A673 (cell line): ENCODE data around the gene PRRT1. TPM values are rescaled to one million over a fixed set of nuclear protein-coding genes. Genes with fewer than 3 reads are reported as not detected.

Experiments used
- Bru-seq: library from RNA; stranded (reverse); fragments of 400-500 nt; gene quantifications from one replicate; lab custom pipeline; 2021; lab: Mats Ljungman, UMichigan
- BruChase-seq, 2 experiments: library from RNA; stranded (reverse); fragments of 400-500 nt; gene quantifications; one replicate each; lab custom pipeline; 2021; lab: Mats Ljungman, UMichigan
- BruUV-seq: library from RNA; stranded (reverse); fragments of 400-500 nt; replicated peaks from 2 replicates; lab custom pipeline; 2021; lab: Mats Ljungman, UMichigan
- CTCF ChIA-PET: fragments of 300-600 bp; sonication (Branson Sonifier 250); formaldehyde crosslinking; loops from one replicate; lab custom pipeline; 2022; ENCODE audit warnings: antibody characterized with exemption; lab: Charles Lee
- POLR2A ChIA-PET: fragments of 300-600 bp; sonication (Branson Sonifier 250); formaldehyde crosslinking; loops from one replicate; lab custom pipeline; 2022; ENCODE audit warnings: antibody characterized with exemption; ENCODE audit not compliant: low non-redundant PET; lab: Charles Lee
- DNase-seq: peaks from one replicate; pipeline ENCODE4 v3.0.0-alpha.2; 2015; ENCODE audit warnings: low spot score
- H3K27ac ChIP-seq: fragments of 200-600 bp; sonication (generic); 2 replicates; pipeline ENCODE4 v1.5.1; 2016; ENCODE audit warnings: mixed run types, low read depth, mild to moderate bottlenecking, mixed read lengths, antibody characterized with exemption, low read length; ENCODE audit not compliant: poor library complexity, severe bottlenecking
- H3K27me3 ChIP-seq: fragments of 200-600 bp; sonication (generic); replicated peaks from 2 replicates; pipeline ENCODE4 v1.6.1; 2017; ENCODE audit warnings: mixed run types, low read depth, mild to moderate bottlenecking, mixed read lengths, antibody characterized with exemption, low read length; ENCODE audit not compliant: insufficient read depth, poor library complexity
- H3K36me3 ChIP-seq: fragments of 200-600 bp; sonication (generic); 2 replicates; pipeline ENCODE4 v1.6.1; 2016; ENCODE audit warnings: mixed run types, mild to moderate bottlenecking, mixed read lengths, antibody characterized with exemption, low read length; ENCODE audit not compliant: insufficient read depth, poor library complexity, severe bottlenecking
- H3K4me1 ChIP-seq: fragments of 200-600 bp; sonication (generic); 2 replicates; pipeline ENCODE4 v1.6.1; 2017; ENCODE audit warnings: mixed run types, mild to moderate bottlenecking, mixed read lengths, antibody characterized with exemption, low read length; ENCODE audit not compliant: insufficient read depth, poor library complexity, severe bottlenecking
- H3K4me3 ChIP-seq: fragments of 200-600 bp; sonication (generic); 2 replicates; pipeline ENCODE4 v1.5.1; 2016; ENCODE audit warnings: low read depth, mixed run types, mild to moderate bottlenecking, mixed read lengths, low read length; ENCODE audit not compliant: poor library complexity, severe bottlenecking
- H3K9me3 ChIP-seq: fragments of 200-600 bp; sonication (generic); 2 replicates; pipeline ENCODE4 v1.6.1; 2016; ENCODE audit warnings: mixed run types, low read depth, mild to moderate bottlenecking, mixed read lengths, antibody characterized with exemption, low read length; ENCODE audit not compliant: poor library complexity, severe bottlenecking
- EZH2 ChIP-seq: fragments of 200-600 bp; sonication (generic); IDR thresholded peaks from 2 replicates; pipeline ENCODE4 v1.6.1; 2017; ENCODE audit warnings: borderline replicate concordance, low read depth, mild to moderate bottlenecking, mixed read lengths, antibody characterized with exemption, low read length; ENCODE audit not compliant: poor library complexity, severe bottlenecking
- intact Hi-C: fragments of 100-400 bp; cut with micrococcal nuclease; formaldehyde crosslinking; loops from one replicate; pipeline ENCODE4 v1.10.0; 2022; ENCODE audit not compliant: unreplicated experiment
- long read RNA-seq: library from polyadenylated mRNA; stranded (forward); transcript quantifications from one replicate; pipeline ENCODE4 v2.0.0, GENCODE V29; 2022
- total RNA-seq: library from RNA; stranded (reverse); gene quantifications from 2 replicates; pipeline ENCODE4 v1.2.3, GENCODE V29; 2021
- TF ChIP-seq, protein P1 (sequence below): fragments of 300-800, 200-600 bp; sonication (generic); conservative IDR thresholded peaks from 2 replicates; pipeline ENCODE4 v1.5.1; 2017; ENCODE audit warnings: low read depth, mild to moderate bottlenecking, antibody characterized with exemption, low read length, moderate library complexity, mixed read lengths

PRRT1 gene
- 4.5 and 4.7 TPM in 2 replicates for total RNA-seq
- percentile 35 among the genes with signal in this experiment for Bru-seq, nascent RNA
- percentile 50 among the genes with signal in this experiment for BruChase-seq, experiment 1, labeled RNA remaining after a 2-hour chase
- percentile 60 among the genes with signal in this experiment for BruChase-seq, experiment 2, labeled RNA remaining after a 6-hour chase
- long read RNA-seq, partial matches to known transcripts, result 1 of 7 reads
- long read RNA-seq, other reads (novel, unspliced or antisense), result 4 of 7 reads

DNA sequence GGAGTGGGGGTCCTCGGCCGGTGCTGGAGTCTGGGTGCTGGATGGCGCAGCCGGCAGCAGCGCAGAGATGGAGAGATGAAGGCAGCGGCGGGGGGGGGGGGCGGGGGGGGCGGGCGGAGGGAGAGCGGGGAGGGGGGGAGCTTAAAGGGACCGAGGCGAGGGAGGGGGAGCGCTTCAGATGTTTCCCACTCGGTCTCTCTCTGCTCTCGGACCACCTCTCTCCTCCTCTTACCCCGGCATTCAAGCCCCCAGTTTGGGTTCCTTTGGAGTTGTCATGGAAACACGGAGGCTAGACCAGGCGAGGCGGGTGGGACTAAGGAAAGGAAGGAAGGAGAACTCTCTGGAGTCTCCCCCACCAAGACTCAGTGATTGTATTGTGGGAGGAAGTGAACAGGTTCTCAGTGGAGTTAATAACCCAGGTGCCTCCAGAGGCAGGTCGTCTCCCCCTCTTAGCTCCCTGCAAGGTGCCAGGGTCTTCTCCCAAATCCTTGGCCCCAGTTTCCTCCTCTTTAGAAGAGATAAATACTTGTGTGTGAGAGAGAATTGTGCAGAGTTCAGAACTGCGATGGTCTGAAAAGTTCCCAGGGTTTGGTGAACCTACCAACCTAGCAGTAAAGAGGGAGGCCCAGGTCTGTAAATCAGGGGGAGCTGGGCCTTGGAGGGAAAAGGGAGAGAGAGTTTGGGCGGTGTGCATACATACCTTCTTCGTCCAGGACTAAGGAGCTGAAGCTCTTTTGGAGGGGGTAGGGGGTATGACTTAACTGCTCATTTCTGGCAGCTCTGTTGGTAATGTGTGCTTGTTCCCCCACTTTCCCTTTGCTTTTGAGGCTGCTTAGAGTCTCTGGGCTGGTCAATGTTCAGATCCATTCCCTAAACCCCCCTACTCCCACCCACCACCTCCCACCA lies at the start of gene PRRT1:
Gene PRRT1 (minus strand): TSS at position 77 of the 906 bp plus-strand sequence. CDS start 112 bp downstream, outside the sequence.
- POLR2A ChIA-PET, result no interaction called here
- DNase-seq, result no peak
- H3K4me1 ChIP-seq, result peaks cover 24% of the 10 kb centered on the region
- intact Hi-C loops, result no loop called here
- no peak for TF ChIP-seq EZH2
- TF ChIP-seq, protein P1, sequence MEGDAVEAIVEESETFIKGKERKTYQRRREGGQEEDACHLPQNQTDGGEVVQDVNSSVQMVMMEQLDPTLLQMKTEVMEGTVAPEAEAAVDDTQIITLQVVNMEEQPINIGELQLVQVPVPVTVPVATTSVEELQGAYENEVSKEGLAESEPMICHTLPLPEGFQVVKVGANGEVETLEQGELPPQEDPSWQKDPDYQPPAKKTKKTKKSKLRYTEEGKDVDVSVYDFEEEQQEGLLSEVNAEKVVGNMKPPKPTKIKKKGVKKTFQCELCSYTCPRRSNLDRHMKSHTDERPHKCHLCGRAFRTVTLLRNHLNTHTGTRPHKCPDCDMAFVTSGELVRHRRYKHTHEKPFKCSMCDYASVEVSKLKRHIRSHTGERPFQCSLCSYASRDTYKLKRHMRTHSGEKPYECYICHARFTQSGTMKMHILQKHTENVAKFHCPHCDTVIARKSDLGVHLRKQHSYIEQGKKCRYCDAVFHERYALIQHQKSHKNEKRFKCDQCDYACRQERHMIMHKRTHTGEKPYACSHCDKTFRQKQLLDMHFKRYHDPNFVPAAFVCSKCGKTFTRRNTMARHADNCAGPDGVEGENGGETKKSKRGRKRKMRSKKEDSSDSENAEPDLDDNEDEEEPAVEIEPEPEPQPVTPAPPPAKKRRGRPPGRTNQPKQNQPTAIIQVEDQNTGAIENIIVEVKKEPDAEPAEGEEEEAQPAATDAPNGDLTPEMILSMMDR, result no peak
- peaks cover 14% of the 10 kb centered on the region for H3K36me3 ChIP-seq
- H3K4me3 ChIP-seq, result peak within 1 kb of the TSS; percentile 75
- no peaks in the 10 kb centered on the region for H3K27me3 ChIP-seq
- BruUV-seq, result no TSS peak
- no peaks in the 10 kb centered on the region for H3K9me3 ChIP-seq
- peak within 1 kb of the TSS; percentile 90 for H3K27ac ChIP-seq
- CTCF ChIA-PET, result no interaction called here

DNA sequence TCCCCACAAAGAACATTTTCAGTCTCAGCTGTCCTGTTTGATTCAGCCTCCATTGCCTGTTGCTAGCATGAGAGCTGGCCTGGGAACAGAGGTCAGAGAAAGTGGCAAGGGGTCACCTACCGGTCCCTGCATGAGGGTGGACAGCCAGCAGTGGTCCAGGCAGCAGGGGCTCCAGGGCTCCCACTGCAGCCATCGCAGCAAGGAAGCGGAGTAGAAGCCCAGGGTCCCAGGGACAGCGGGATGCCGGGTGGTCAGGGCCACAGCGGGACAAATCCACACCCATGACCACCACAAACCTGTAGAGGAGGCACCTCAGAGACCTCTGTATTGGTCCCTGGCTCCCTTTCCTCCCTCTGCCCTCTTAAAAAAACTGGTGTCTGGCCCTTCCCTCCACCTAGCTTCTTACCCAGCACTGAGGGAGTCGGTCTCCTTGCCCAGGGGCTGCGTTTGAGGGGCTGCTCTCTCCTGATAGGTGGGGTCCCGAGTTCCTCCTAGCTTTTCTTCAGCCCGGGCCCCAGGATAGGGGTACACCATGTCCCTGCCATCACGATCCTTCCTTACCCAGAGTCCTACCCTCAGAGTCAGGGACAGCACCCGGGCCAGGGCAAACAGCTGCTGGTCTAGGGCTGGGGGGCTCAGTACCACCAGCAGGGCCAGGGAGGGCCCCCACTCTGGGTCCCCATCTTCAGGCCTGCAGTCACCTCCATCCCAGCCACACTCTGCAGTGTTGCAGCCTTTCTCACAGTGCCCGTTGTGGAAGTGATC lies 49.2 kb upstream of the PRRT1 start:
- H3K27ac ChIP-seq, result no peak overlapping the region
- no peak overlapping the region for H3K4me3 ChIP-seq
- no peak for DNase-seq
- H3K36me3 ChIP-seq, result no peaks in the 10 kb centered on the region
- ChIA-PET POLR2A (no interaction called here), CTCF (no interaction called here)
- peaks cover 23% of the 10 kb centered on the region for H3K4me1 ChIP-seq
- TF ChIP-seq, protein P1, result no peak
- no peaks in the 10 kb centered on the region for H3K27me3 ChIP-seq
- intact Hi-C loops, result no loop called here
- BruUV-seq, result no TSS peak
- no peaks in the 10 kb centered on the region for H3K9me3 ChIP-seq

DNA sequence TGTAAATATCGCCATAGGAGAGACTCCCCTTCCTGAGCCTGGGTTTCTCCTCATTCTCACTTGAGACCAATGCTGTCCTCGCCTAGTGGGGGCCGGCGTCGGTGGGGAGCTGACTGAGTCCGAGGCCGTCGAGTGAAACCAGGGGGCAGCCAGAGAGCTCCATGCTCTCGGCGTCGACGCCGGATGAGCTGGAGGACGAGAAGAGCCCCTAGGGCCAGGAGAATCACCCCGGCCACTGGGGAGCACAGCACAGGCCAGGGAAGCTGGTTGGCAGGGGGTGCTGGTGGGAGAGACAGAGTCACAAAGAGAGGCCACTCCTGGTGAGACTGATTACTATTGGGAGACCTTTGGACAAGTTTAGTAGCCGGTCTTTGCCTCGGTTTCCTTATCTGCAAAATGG lies 47.1 kb upstream of the PRRT1 start:
- no peaks in the 10 kb centered on the region for H3K27me3 ChIP-seq
- no peak overlapping the region for H3K4me3 ChIP-seq
- ChIA-PET POLR2A (no interaction called here), CTCF (no interaction called here)
- no peak for TF ChIP-seq EZH2
- TF ChIP-seq, protein P1, result no peak
- DNase-seq, result no peak
- no peaks in the 10 kb centered on the region for H3K9me3 ChIP-seq
- H3K36me3 ChIP-seq, result no peaks in the 10 kb centered on the region
- intact Hi-C loops, result no loop called here
- no TSS peak for BruUV-seq
- no peak overlapping the region for H3K27ac ChIP-seq
- peaks cover 32% of the 10 kb centered on the region for H3K4me1 ChIP-seq
